Measurements from ENCODE around the gene TM7SF2.

- TF ChIP-seq CTCF (optimal IDR thresholded peaks at IDR 0.05 in 1 of 3, IDR thresholded peaks at IDR 0.05 in 1 of 3, conservative IDR thresholded peaks at IDR 0.05 in 1 of 3; ENCODE audit: extremely low read depth in 1 of 3, insufficient read depth in 2 of 3, low read length in 3 of 3): no peak
- no peak for TF ChIP-seq EZH2 (IDR thresholded peaks at IDR 0.05; ENCODE audit: low read length)
Measured at GRCh38 chr11:65111744-65112545, at the start of gene TM7SF2.
